GM19099 (cell line): ENCODE results near the gene RALB.
A peak's percentile ranks its signal among the peaks of the same experiment; 100 is the strongest.

Source experiments
- POLR2A ChIP-seq: IDR thresholded peaks from 3 replicates; pipeline ENCODE4 v1.6.1; 2011; ENCODE audit warnings: low read depth; ENCODE audit not compliant: insufficient read length; ENCODE audit errors: extremely low read depth

Gene RALB

DNA sequence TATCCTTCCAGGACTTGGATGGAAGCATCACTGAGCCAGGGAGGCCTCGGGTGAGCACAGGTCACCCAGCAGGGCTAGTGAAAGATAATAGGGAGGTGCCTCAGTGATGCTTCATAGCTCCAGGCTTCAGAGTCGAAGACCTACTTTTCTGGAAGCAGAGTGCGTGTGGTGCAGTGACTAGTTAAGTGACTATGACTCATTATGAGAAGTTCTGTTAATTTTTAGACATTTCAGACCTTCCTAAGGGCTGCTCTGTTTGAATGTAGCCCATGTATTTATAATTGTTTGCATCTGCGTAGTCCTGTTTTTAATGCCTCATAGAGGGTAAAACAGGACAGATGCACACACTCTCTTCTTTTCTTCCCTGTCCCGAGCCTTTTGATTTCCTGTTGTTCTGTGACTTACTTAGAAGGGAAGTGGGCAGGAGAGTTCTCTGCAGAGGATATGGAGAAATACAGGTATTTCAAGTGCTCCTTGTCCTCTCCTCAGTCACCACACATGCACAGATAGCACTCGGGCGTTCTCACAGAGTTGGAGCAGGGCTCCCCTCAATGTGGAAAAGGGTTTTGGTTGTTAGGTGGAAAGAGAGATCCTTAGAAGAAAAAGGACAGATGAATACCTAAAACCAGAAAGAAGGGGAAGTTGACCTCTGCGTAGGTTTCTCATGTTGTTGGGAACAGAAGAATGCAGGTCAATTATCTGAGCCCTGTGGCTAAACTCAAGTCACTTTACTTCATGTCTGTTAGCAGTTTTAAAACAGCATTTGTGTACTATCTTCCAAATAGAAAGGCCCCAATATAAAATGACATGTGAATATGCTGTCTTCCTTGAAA lies 34.7 kb downstream of the RALB start:
- TF ChIP-seq POLR2A = peak; percentile 52

DNA sequence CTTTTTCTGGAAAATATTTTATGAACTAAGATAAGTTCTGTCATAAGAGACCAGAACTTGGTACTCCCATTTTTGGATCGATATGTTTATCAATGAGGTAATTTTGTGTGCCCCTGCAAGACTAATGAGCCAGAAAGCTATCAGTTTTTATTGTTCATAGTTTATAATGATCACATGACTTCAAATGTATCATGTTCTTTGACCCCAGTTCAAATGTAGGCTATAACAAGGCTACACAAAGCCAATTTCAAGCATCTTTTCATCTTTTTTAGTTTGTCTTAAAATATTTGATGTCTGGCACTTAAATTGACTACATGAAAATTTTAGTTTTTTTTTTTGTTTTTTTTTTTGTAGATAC lies 35.3 kb downstream of the RALB start:
- TF ChIP-seq POLR2A = no peak

DNA sequence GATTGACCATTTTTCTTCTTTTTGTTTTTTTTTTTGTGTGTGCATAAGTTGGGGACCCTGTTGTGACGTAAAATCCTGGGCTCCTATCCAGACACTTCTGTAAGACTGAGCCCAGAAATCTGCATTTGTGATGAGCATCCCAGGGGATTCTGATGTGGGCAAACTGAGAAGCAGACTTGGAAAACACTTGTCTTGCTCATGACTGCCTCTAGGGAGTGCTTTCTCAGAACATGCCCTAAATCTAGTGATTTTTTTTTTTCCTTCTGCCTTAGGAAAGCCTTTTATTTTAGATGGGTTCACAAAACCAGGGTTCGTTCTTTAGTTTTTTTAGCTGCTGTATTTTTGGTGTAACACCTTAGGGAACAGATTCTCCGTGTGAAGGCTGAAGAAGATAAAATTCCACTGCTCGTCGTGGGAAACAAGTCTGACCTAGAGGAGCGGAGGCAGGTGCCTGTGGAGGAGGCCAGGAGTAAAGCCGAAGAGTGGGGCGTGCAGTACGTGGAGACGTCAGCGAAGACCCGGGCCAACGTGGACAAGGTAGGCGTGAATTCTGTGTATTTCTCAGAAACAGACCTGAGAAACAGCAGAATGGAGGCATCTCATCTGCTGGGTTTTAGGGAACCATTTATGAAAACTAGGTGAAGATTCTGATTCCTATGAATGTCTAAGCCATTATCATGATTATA lies 36.7 kb downstream of the RALB start:
- no peak for TF ChIP-seq POLR2A

DNA sequence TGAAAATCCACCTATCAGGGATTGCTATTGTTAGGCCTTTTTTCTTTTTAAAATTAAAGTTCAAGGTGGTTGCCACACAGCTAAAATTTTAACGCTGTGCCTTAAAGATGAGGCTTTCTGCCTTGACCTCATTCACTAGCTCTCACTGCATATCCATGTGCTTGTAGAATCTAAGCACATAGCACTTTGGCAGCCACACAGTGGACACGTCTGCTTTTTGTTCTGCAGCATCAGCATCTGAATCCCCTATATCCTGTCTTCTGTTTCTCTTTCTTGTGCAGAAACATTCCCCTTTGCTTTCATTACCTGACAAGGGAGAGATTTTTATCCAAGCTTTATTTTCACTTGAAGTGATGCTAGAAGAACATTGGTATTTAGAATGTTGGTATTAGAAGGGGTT lies 38.1 kb downstream of the RALB start:
- TF ChIP-seq POLR2A = no peak

DNA sequence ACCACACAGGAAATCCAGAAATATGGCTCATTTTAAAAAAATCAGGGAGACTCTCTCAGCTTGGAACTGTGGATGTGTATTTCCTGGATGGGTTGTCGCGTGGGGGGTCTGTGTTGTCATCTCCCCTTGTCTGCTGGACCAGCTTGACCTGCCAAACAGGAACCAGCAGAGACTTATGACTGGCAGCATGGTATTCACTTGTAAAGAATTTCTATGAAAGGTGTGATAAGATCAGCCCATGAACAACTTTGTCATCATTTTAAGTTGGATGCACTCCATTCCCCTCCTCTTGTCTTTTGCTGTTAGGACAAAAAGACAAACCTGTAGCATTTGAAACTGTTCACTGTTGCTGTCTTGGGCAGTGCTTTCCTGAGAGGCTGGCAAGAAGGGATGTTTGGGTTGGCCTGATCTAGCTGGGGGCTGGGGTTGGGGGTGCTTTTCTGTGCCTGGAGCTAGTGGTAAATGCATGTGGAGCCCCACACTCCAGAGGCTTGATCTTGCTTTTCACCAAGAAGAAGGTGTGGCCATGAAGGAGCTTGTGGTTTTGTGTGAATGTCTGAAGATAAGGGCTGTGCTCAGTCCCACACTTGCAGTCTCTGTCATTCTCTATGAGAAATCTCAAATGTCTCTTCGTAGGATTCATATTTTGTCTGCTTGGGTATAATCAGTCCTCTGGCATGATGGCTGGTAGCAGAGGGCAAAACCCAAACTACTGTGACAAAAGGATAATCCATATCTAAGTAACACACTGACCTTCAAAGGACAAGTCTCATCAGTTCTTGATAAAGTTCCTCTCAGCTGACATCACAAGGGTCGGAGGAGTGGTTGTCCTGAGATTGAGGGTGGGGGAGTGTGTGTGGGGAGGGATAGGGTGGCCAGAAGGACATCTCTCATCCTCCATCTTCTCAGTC lies 39.0 kb downstream of the RALB start:
- TF ChIP-seq POLR2A = no peak

DNA sequence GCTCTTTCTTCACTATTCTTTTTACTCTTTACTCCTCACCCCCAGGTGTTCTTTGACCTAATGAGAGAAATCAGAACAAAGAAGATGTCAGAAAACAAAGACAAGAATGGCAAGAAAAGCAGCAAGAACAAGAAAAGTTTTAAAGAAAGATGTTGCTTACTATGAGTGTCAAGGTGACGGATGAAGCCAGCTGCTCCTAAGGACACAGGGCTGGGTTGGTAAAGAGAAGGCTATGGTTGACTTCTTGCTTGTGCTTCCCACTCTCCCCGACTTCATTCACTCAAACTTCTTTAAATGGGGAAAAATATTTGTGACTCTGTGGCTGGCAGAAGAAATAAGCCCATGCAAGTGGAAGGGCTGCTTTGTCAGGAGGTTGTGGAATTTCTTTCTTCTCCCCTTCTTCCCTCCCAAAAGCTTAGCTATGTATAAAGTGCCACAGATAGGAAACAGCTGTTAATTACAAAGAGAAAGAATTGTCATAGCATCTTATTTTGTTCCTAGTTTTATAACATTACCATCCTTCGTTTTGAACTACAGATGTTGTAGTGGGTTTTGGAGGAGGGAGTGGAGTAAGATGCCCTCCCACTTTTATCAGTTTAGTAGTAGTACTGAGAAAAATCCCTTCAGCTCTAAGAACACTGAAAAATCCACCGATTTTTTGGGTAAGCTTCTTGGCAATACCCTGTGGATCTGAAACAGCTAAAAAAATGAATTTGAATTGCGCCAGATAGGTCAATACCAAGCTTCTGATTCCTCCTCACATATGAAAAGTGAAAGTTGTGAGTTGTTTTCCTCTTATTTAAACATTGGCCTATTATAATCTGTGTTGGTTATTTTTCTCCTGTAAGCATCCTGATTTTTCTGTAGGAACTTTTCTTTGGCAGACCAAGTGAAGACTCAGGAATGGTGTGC lies 40.7 kb downstream of the RALB start:
- no peak for TF ChIP-seq POLR2A

DNA sequence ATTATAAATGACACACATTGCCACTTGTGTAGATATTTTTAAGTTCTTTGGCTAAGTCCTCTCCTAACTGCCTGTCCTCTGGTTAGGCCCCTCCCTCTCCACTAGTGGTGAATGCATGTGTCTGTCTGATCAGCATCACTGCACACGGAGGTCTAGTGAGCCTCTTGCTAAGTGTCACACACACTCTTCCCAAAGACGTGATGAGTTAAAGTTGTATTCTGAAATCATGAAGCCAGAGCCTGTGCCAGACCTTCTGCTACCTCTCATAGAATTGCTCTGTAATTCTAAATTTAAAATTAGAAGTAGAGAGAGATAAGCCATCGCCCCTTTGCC lies 41.3 kb downstream of the RALB start:
- TF ChIP-seq POLR2A = no peak

DNA sequence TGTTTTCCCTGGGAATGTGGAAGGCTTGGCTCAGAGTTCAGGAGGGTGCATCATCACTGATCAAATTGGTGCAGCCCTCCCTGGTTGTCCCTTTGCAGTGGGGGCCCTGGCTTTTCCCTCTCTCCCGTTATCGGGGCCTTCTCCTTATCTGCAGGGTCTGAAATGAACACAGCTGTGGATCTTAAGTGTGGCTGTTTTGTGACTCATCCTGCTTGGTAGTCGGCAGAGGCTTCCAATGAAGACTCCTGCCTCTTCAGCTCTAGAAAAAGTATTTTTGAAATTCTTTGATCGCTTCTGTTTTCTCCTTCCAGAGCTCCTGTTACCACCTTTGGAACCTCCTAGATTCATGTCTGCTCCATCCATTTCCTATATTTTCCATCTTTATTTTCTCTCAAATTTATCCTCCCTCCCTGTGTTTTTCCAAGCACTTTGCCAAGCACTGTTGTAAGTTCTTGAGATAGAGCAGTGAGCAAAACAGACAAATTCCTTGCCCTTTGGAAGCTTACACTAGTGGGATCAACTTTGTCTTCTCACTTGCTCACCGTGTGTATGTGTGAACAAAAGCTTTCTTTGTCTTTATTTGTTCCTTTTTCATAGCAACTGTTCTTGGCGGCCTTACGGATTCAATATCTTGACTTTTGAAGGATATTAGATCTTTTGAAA lies 45.7 kb downstream of the RALB start:
- no peak for TF ChIP-seq POLR2A

DNA sequence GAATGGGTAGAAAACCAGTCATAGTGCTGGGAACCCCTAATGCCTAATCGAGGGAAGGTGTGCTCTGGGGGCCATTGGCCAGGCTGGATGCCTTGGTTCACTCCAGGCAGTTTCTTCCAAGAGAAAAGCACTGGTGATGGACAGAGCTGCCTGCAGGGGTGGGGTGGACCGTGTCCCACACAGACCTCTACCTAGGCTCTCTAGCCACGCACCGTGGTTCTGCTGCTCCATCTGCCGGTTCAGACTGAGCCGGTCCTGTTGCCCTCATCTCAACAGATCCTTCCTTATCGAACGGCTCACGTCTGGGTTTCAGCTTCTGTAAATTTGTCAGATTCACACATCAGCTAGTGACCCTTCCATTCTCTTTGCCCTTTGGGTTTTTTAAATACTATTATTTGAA lies 46.4 kb downstream of the RALB start:
- TF ChIP-seq POLR2A = no peak

DNA sequence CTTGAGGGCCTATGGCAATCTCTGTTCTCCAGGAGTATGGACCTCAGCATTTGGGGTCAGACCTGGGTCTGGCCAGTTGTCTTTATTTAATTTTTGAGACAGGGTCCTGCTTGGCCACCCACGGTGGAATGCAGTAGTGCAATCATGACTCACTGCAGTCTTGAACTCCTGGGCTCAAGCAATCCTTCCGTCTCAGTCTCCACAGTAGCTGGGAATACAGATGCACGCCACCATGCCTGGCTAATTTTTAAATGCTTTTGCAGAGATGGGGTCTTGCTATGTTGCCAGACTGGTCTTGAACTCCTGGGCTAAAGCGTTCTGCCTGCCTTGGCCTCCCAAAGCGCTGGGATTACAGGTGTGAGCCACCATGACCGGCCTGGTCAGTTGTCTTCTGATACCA lies 46.9 kb downstream of the RALB start:
- TF ChIP-seq POLR2A = no peak

DNA sequence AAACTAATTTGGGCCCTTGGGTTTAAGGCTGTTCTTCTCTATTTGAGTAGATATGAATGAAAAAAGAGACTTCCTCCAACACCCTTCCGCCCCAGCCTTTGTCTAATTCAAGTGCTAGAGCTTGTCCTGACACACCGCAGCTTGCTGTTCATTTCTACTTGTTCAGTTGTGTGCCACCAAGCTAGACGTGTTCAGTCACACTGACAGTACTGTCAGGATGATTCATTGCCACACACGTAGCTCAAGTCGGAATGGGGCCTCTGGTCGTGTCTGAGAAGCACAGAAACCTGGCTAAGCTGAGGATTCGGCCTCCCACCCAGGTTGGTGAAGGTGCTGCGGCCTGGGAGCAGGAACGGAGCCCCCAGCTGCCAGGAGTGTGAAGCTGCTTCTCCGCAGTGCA lies 47.7 kb downstream of the RALB start:
- no peak for TF ChIP-seq POLR2A

DNA sequence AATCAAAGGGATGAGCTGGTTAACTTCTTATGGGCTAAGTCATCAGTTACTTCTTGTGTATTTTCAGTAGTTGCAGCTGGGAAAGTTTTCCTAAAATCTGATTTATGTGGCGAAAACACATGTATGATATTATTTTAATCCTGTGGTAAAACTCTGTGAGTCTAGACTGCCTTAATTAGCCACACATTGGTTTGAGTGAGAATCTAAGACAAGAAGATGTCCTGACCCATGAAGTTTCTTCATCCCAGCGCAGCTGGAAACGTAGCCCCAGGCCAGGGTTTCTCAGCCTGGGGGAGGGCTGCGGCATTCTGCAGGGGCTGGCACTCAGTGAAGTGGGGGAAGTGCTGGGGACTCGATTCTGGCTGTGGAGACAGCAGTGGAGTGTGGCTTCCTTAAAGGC lies 48.6 kb downstream of the RALB start:
- no peak for TF ChIP-seq POLR2A

DNA sequence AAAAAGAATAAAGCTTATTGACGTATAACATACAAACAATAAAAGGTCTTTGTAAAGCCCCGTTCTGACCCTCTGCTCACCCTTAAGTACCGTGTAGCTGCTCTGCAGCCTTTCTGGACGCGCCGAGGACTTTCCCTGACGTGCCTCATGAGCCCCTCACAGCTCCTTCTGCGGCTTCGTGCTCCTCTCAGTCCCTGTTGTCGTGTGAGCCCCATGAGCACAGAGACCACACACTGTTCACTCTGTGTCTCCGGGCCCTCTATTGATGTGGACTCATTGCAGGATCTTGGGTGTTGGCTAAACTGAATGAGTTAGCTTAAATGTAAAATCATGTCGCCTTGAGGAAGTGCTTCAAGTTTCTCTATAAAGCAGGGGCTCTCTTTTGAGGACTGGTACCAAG lies 49.6 kb downstream of the RALB start:
- no peak for TF ChIP-seq POLR2A

DNA sequence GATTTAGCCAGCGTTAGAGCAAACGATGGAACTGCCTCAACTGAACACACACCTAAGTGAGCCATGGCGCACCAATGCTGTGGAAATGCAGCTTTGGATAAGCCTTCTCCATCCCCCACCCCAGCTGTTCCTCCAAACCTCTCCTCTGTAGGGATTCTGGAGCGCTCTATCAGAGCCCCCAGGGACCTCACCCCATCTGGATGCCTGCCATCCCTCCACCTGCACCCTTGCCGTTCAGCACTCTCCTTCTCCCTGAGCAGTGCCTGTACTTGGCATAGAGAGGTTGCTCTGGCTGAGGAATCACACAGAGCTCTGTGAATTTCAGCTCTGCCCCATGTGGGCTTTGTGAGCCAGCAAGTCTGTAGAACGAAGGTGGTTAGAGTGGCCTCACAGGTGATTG lies 50.5 kb downstream of the RALB start:
- TF ChIP-seq POLR2A = no peak
